BLaER1 treated with 17β-estradiol and CSF1 and Interleukin-3, amounts not matched to agents 10 nM and 100 nM (cell line): Measurements from ENCODE around the gene PIK3IP1.

ENCODE experiments used
- H3K27ac ChIP-seq, 11 experiments: shearing (Covaris generic); formaldehyde crosslinking; 2 replicates each; pipeline ENCODE4 v1.8.1; 2022
- H3K27me3 ChIP-seq, 11 experiments: shearing (Covaris generic); formaldehyde crosslinking; 2 replicates each; pipeline ENCODE4 v1.8.1; 2022
- H3K36me3 ChIP-seq, 11 experiments: shearing (Covaris generic); formaldehyde crosslinking; 2 replicates each; pipeline ENCODE4 v1.8.1; 2022
- H3K4me1 ChIP-seq, 10 experiments: shearing (Covaris generic); formaldehyde crosslinking; 2 replicates each; pipeline ENCODE4 v1.8.1; 2022
- H3K4me2 ChIP-seq, 11 experiments: shearing (Covaris generic); formaldehyde crosslinking; 2 replicates each; pipeline ENCODE4 v1.8.1; 2022
- H3K4me3 ChIP-seq, 10 experiments: shearing (Covaris generic); formaldehyde crosslinking; 2 replicates each; pipeline ENCODE4 v1.8.1; 2022
- H3K9ac ChIP-seq, 11 experiments: shearing (Covaris generic); formaldehyde crosslinking; 2 replicates each; pipeline ENCODE4 v1.8.1; 2022
- H3K9me3 ChIP-seq, 11 experiments: shearing (Covaris generic); formaldehyde crosslinking; replicated peaks in 1 of 11; 2 replicates each; pipeline ENCODE4 v1.8.1; 2022
- H4K20me1 ChIP-seq, 11 experiments: shearing (Covaris generic); formaldehyde crosslinking; 2 replicates each; pipeline ENCODE4 v1.8.1; 2022
- Cebpa-rat ChIP-seq, 11 experiments: shearing (Covaris generic); IDR thresholded peaks; 2 replicates each; pipeline ENCODE4 v1.8.1; 2022

PIK3IP1 gene

GRCh38 chr22:31278626-31279326 is 13.5 kb downstream of the PIK3IP1 start:
- H3K36me3 ChIP-seq, result peaks cover 91 to 99% (median 95%) of the 10 kb centered on the region in 11 experiments
- no peak overlapping the region for H3K27ac ChIP-seq

DNA sequence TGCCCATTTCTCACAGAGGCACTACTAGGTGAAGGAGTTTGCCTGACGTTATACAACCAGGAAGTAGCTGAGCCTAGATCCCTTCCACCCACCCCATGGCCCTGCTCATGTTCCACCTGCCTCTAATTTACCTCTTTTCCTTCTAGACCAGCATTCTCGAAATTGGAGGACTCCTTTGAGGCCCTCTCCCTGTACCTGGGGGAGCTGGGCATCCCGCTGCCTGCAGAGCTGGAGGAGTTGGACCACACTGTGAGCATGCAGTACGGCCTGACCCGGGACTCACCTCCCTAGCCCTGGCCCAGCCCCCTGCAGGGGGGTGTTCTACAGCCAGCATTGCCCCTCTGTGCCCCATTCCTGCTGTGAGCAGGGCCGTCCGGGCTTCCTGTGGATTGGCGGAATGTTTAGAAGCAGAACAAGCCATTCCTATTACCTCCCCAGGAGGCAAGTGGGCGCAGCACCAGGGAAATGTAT is 14.1 kb downstream of the PIK3IP1 start:
- peaks cover 0 to 88% (median 21%) of the 10 kb centered on the region in 11 experiments; a peak in 13 of 22 replicates for H4K20me1 ChIP-seq
- H3K27me3 ChIP-seq, result no peaks in the 10 kb centered on the region
- no peak overlapping the region for H3K27ac ChIP-seq
- peaks cover 0 to 15% (median 0%) of the 10 kb centered on the region in 10 experiments; a peak in 5 of 20 replicates for H3K4me1 ChIP-seq
- TF ChIP-seq Cebpa-rat (IDR thresholded peaks at IDR 0.05), result no peak
- H3K4me2 ChIP-seq, result no peak overlapping the region
- no peak overlapping the region for H3K4me3 ChIP-seq
- H3K36me3 ChIP-seq, result peaks cover 95 to 100% (median 98%) of the 10 kb centered on the region in 11 experiments
- H3K9ac ChIP-seq, result 0 out of 22 replicates have a peak overlapping the region, but pooled peaks of 1 of the 11 experiments have one; percentile 22
- no peaks in the 10 kb centered on the region for H3K9me3 ChIP-seq

More at GRCh38 chr22:31278626-31279326, 13.5 kb downstream of the PIK3IP1 start:
- Histone ChIP-seq H3K27me3 (no peaks in the 10 kb centered on the region), H4K20me1 (peaks cover 0 to 88% (median 21%) of the 10 kb centered on the region in 11 experiments; a peak in 14 of 22 replicates), H3K4me3 (no peak overlapping the region), H3K9ac (peak overlapping the region in 3 of 11 experiments; percentile 3 to 22 (median 7); a peak in 1 of 22 replicates), H3K9me3 (no peaks in the 10 kb centered on the region), H3K4me2 (no peak overlapping the region), H3K4me1 (peaks cover 0 to 21% (median under 1%) of the 10 kb centered on the region in 10 experiments; a peak in 8 of 20 replicates)
- no peak for TF ChIP-seq Cebpa-rat (IDR thresholded peaks at IDR 0.05)

GRCh38 chr22:31277741-31278140 is 14.5 kb downstream of the PIK3IP1 start:
- Histone ChIP-seq H3K36me3 (peaks cover 95 to 100% (median 98%) of the 10 kb centered on the region in 11 experiments), H3K27me3 (no peaks in the 10 kb centered on the region), H4K20me1 (peaks cover 0 to 88% (median 21%) of the 10 kb centered on the region in 11 experiments; a peak in 13 of 22 replicates), H3K4me1 (peaks cover 0 to 10% (median 0%) of the 10 kb centered on the region in 10 experiments; a peak in 4 of 20 replicates), H3K27ac (no peak overlapping the region), H3K4me3 (no peak overlapping the region), H3K9ac (no peak overlapping the region), H3K9me3 (no peaks in the 10 kb centered on the region), H3K4me2 (no peak overlapping the region)
- no peak for TF ChIP-seq Cebpa-rat (IDR thresholded peaks at IDR 0.05)

DNA sequence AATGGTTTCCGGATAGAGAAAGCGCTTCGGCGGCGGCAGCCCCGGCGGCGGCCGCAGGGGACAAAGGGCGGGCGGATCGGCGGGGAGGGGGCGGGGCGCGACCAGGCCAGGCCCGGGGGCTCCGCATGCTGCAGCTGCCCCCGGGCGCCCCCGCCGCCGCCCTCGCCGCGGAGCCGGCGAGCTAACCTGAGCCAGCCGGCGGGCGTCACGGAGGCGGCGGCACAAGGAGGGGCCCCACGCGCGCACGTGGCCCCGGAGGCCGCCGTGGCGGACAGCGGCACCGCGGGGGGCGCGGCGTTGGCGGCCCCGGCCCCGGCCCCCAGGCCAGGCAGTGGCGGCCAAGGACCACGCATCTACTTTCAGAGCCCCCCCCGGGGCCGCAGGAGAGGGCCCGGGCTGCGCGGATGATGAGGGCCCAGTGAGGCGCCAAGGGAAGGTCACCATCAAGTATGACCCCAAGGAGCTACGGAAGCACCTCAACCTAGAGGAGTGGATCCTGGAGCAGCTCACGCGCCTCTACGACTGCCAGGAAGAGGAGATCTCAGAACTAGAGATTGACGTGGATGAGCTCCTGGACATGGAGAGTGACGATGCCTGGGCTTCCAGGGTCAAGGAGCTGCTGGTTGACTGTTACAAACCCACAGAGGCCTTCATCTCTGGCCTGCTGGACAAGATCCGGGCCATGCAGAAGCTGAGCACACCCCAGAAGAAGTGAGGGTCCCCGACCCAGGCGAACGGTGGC is 15.7 kb downstream of the PIK3IP1 start:
- Histone ChIP-seq H3K27me3 (no peaks in the 10 kb centered on the region), H3K27ac (no peak overlapping the region), H3K9me3 (no peaks in the 10 kb centered on the region), H3K9ac (no peak overlapping the region), H3K4me2 (no peak overlapping the region), H4K20me1 (peaks cover 0 to 87% (median 21%) of the 10 kb centered on the region in 11 experiments; a peak in 13 of 22 replicates), H3K4me1 (no peaks in the 10 kb centered on the region; a peak in 1 of 20 replicates), H3K4me3 (no peak overlapping the region), H3K36me3 (peaks cover 96 to 100% (median 98%) of the 10 kb centered on the region in 11 experiments)
- no peak for TF ChIP-seq Cebpa-rat (IDR thresholded peaks at IDR 0.05)

GRCh38 chr22:31275576-31275975 is 16.7 kb downstream of the PIK3IP1 start:
- Histone ChIP-seq H3K36me3 (peaks cover 96 to 100% (median 98%) of the 10 kb centered on the region in 11 experiments), H3K27ac (no peak overlapping the region), H3K9me3 (no peaks in the 10 kb centered on the region), H3K9ac (no peak overlapping the region; a peak in 1 of 22 replicates), H4K20me1 (peaks cover 0 to 87% (median 20%) of the 10 kb centered on the region in 11 experiments; a peak in 12 of 22 replicates), H3K4me1 (no peaks in the 10 kb centered on the region), H3K4me2 (no peak overlapping the region), H3K4me3 (no peak overlapping the region), H3K27me3 (no peaks in the 10 kb centered on the region)
- no peak for TF ChIP-seq Cebpa-rat (IDR thresholded peaks at IDR 0.05)

GRCh38 chr22:31275018-31275417 is 17.3 kb downstream of the PIK3IP1 start:
- Histone ChIP-seq H3K36me3 (peaks cover 96 to 100% (median 98%) of the 10 kb centered on the region in 11 experiments), H4K20me1 (peaks cover 0 to 87% (median 17%) of the 10 kb centered on the region in 11 experiments; a peak in 11 of 22 replicates), H3K27me3 (no peaks in the 10 kb centered on the region), H3K4me1 (peaks cover 0 to 4% (median 0%) of the 10 kb centered on the region in 10 experiments; a peak in 1 of 20 replicates), H3K9me3 (no peaks in the 10 kb centered on the region), H3K27ac (no peak overlapping the region), H3K4me2 (no peak overlapping the region), H3K4me3 (no peak overlapping the region), H3K9ac (peak overlapping the region in 3 of 11 experiments; percentile 9 to 37 (median 35); a peak in 2 of 22 replicates)
- TF ChIP-seq Cebpa-rat (IDR thresholded peaks at IDR 0.05), result no peak

DNA sequence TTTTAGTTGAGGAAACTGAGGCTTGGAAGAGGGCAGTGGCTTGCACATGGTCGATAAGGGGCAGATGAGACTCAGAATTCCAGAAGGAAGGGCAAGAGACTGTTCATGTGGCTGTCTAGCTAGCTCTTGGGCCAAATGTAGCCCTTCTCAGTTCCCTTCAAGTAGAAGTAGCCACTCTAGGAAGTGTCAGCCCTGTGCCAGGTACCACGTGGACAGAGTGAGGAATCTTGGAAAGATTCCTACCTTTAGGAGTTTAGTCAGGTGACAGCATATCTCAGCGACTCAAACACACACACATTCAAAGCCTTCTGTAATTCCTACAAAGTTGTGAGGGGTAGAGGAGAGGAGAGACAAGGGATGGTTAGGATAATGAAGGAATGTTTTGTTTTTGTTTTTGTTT is 18.3 kb downstream of the PIK3IP1 start:
- Histone ChIP-seq H3K27me3 (no peaks in the 10 kb centered on the region), H3K36me3 (peaks cover 97 to 100% (median 98%) of the 10 kb centered on the region in 11 experiments), H3K9me3 (no peaks in the 10 kb centered on the region), H3K27ac (no peak overlapping the region), H3K9ac (no peak overlapping the region), H3K4me2 (no peak overlapping the region), H4K20me1 (peaks cover 0 to 87% (median 12%) of the 10 kb centered on the region in 11 experiments; a peak in 10 of 22 replicates), H3K4me1 (peaks cover 0 to 4% (median 0%) of the 10 kb centered on the region in 10 experiments; a peak in 1 of 20 replicates), H3K4me3 (no peak overlapping the region)
- no peak for TF ChIP-seq Cebpa-rat (IDR thresholded peaks at IDR 0.05)

- peak in 1 of 11 experiments; percentile 70; a peak in 2 of 22 replicates for TF ChIP-seq Cebpa-rat (IDR thresholded peaks at IDR 0.05)
- peaks cover 0 to 85% (median 7%) of the 10 kb centered on the region in 11 experiments; a peak in 10 of 22 replicates for H4K20me1 ChIP-seq
- peaks cover 97 to 100% (median 98%) of the 10 kb centered on the region in 11 experiments for H3K36me3 ChIP-seq
- H3K9me3 ChIP-seq, result no peaks in the 10 kb centered on the region
- H3K27me3 ChIP-seq, result no peaks in the 10 kb centered on the region
- H3K4me3 ChIP-seq, result no peak overlapping the region
- peaks cover 0 to 4% (median 0%) of the 10 kb centered on the region in 10 experiments; a peak in 1 of 20 replicates for H3K4me1 ChIP-seq
- H3K27ac ChIP-seq, result peak overlapping the region in 1 of 11 experiments; percentile 3; a peak in 2 of 22 replicates
- no peak overlapping the region for H3K4me2 ChIP-seq
- peak overlapping the region in 1 of 11 experiments; percentile 4; a peak in 1 of 22 replicates for H3K9ac ChIP-seq
Measured at GRCh38 chr22:31272522-31273446, 19.5 kb downstream of the PIK3IP1 start.
